ENCODE data around the gene BIN1.

DNA sequence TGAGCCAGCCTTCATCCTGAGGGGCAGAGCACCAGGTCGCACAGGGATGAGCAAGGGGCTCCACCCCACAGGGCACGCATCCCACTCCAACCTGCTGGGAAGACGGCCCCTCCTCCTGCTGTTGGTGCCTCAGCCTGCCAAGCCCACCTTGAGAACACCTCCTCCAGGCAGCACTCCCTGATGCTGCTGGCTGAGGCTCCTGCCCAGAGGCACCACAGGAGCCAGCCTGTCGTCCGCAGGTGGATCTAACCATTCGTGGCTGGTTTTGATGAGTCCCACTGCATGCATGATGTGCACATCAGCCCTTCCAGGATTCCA, 58.4 kb downstream of the BIN1 start:
- TF ChIP-seq, protein P1, sequence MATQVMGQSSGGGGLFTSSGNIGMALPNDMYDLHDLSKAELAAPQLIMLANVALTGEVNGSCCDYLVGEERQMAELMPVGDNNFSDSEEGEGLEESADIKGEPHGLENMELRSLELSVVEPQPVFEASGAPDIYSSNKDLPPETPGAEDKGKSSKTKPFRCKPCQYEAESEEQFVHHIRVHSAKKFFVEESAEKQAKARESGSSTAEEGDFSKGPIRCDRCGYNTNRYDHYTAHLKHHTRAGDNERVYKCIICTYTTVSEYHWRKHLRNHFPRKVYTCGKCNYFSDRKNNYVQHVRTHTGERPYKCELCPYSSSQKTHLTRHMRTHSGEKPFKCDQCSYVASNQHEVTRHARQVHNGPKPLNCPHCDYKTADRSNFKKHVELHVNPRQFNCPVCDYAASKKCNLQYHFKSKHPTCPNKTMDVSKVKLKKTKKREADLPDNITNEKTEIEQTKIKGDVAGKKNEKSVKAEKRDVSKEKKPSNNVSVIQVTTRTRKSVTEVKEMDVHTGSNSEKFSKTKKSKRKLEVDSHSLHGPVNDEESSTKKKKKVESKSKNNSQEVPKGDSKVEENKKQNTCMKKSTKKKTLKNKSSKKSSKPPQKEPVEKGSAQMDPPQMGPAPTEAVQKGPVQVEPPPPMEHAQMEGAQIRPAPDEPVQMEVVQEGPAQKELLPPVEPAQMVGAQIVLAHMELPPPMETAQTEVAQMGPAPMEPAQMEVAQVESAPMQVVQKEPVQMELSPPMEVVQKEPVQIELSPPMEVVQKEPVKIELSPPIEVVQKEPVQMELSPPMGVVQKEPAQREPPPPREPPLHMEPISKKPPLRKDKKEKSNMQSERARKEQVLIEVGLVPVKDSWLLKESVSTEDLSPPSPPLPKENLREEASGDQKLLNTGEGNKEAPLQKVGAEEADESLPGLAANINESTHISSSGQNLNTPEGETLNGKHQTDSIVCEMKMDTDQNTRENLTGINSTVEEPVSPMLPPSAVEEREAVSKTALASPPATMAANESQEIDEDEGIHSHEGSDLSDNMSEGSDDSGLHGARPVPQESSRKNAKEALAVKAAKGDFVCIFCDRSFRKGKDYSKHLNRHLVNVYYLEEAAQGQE (IDR thresholded peaks at IDR 0.05; ENCODE audit: insufficient read depth in 1 of 2, low read depth in 2 of 2, low read length in 2 of 2): no peak
- TF ChIP-seq TAF1 (IDR thresholded peaks at IDR 0.05; ENCODE audit: borderline replicate concordance, insufficient read depth, low read length): no peak
- TF ChIP-seq POLR2AphosphoS5 (IDR thresholded peaks at IDR 0.05; ENCODE audit: low read depth, low read length): no peak
- no peak for TF ChIP-seq SIN3A (IDR thresholded peaks at IDR 0.05; ENCODE audit: borderline replicate concordance, insufficient read depth, low read length)
- no peak for TF ChIP-seq FOXP2 (optimal IDR thresholded peaks at IDR 0.05; ENCODE audit: borderline replicate concordance, extremely low read depth, extremely low read length, insufficient read depth)

All from PFSK-1 (cell line).